SK-N-SH (cell line): Measurements from ENCODE around the gene RNFT2. TPM values are rescaled to one million over a fixed set of nuclear protein-coding genes. Genes with fewer than 3 reads are reported as not detected.

ENCODE experiments used
- CTCF ChIA-PET: fragments of 300-600, 350-600 bp; formaldehyde crosslinking; extraction: SDS; loops from one replicate; lab custom pipeline; 2021; lab: Yijun Ruan, JAX
- POLR2A ChIA-PET: fragments of 350-600 bp; sonication (Branson Sonifier 250); formaldehyde crosslinking; extraction: SDS; loops from one replicate; lab custom pipeline; 2020; ENCODE audit warnings: antibody characterized with exemption, inconsistent platforms; lab: Yijun Ruan, JAX
- DNase-seq: peaks from one replicate; pipeline ENCODE4 v3.0.0; 2012
- H2AFZ ChIP-seq: fragments of 200-600 bp; sonication (generic); 2 replicates; pipeline ENCODE4 v1.8.1; 2016; ENCODE audit warnings: antibody characterized with exemption, mild to moderate bottlenecking, low read depth
- H3F3A ChIP-seq: fragments of 200-600 bp; sonication (generic); replicated peaks from 2 replicates; pipeline ENCODE3; 2016; ENCODE audit warnings: antibody characterized with exemption, mild to moderate bottlenecking; ENCODE audit not compliant: insufficient read depth
- H3K27ac ChIP-seq, 2 experiments: fragments of 200-500 bp in 1 of 2; fragments of 200-600 bp in 1 of 2; sonication (Bioruptor generic) in 1 of 2; sonication (generic), shearing (Covaris generic) in 1 of 2; 2 replicates each; pipeline versions ENCODE4 v1.5.1 to v1.6.1; 2014 to 2016; ENCODE audit warnings: low read depth in 2 of 2, inconsistent platforms in 1 of 2, low read length in 1 of 2, mild to moderate bottlenecking in 1 of 2, mixed read lengths in 1 of 2
- H3K27me3 ChIP-seq: fragments of 200-600 bp; sonication (generic), shearing (Covaris generic); 2 replicates; pipeline ENCODE4 v1.6.1; 2016; ENCODE audit warnings: mixed run types; ENCODE audit not compliant: insufficient read depth
- H3K36me3 ChIP-seq, 2 experiments: fragments of 200-500 bp in 1 of 2; fragments of 200-600 bp in 1 of 2; sonication (Bioruptor generic) in 1 of 2; sonication (generic) in 1 of 2; replicated peaks in 1 of 2; 2 replicates each; pipeline versions ENCODE3 to v1.5.1; 2014 to 2016; ENCODE audit warnings: low read length in 1 of 2, mild to moderate bottlenecking in 1 of 2; ENCODE audit not compliant: insufficient read depth in 2 of 2, control insufficient read depth in 1 of 2
- H3K4me1 ChIP-seq, 2 experiments: fragments of 200-500 bp in 1 of 2; fragments of 200-600 bp in 1 of 2; sonication (Bioruptor generic) in 1 of 2; sonication (generic), shearing (Covaris generic) in 1 of 2; 2 replicates each; pipeline versions ENCODE4 v1.5.1 to v1.6.1; 2014 to 2016; ENCODE audit warnings: low read depth in 1 of 2, low read length in 1 of 2, mixed run types in 1 of 2; ENCODE audit not compliant: insufficient read depth in 2 of 2, control insufficient read depth in 1 of 2
- H3K4me2 ChIP-seq: fragments of 200-600 bp; sonication (generic), shearing (Covaris generic); 2 replicates; pipeline ENCODE4 v1.6.1; 2017; ENCODE audit warnings: mixed run types
- H3K4me3 ChIP-seq, 2 experiments: fragments of 200-500 bp in 1 of 2; fragments of 200-600 bp in 1 of 2; sonication (Bioruptor generic) in 1 of 2; sonication (generic), shearing (Covaris generic) in 1 of 2; 2 replicates each; pipeline versions ENCODE4 v1.5.1 to v1.8.1; 2014 to 2016; ENCODE audit warnings: low read depth in 2 of 2, inconsistent platforms in 1 of 2, low read length in 1 of 2, mild to moderate bottlenecking in 1 of 2, mixed read lengths in 1 of 2, moderate library complexity in 1 of 2
- H3K79me2 ChIP-seq: fragments of 200-600 bp; sonication (generic); 2 replicates; pipeline ENCODE4 v1.8.1; 2017; ENCODE audit warnings: mild to moderate bottlenecking; ENCODE audit not compliant: insufficient read depth
- H3K9ac ChIP-seq: fragments of 200-600 bp; sonication (generic); 2 replicates; pipeline ENCODE4 v1.6.1; 2017; ENCODE audit warnings: mixed run types
- H3K9me2 ChIP-seq: fragments of 200-600 bp; sonication (generic); 2 replicates; pipeline ENCODE4 v1.6.1; 2017; ENCODE audit warnings: mixed run types
- H3K9me3 ChIP-seq: fragments of 200-600 bp; sonication (generic); 2 replicates; pipeline ENCODE4 v1.6.1; 2017; ENCODE audit warnings: mixed run types, mild to moderate bottlenecking, moderate library complexity
- H4K20me1 ChIP-seq: fragments of 200-600 bp; sonication (generic); 2 replicates; pipeline ENCODE4 v1.6.1; 2017; ENCODE audit warnings: mild to moderate bottlenecking, mixed run types; ENCODE audit not compliant: insufficient read depth
- CHD2 ChIP-seq: fragments of 150-350 bp; IDR thresholded peaks from 2 replicates; pipeline ENCODE4 v1.6.1; 2018; ENCODE audit warnings: low read length; ENCODE audit not compliant: partially characterized antibody
- FOXM1 ChIP-seq: IDR thresholded peaks from 2 replicates; pipeline ENCODE4 v1.4.0; 2012; ENCODE audit warnings: low read depth, mild to moderate bottlenecking
- JUND ChIP-seq: IDR thresholded peaks from 2 replicates; pipeline ENCODE4 v1.4.0; 2012
- RAD21 ChIP-seq: IDR thresholded peaks from 2 replicates; pipeline ENCODE4 v1.6.1; 2012; ENCODE audit warnings: mild to moderate bottlenecking, low read length
- RXRA ChIP-seq: IDR thresholded peaks from 2 replicates; pipeline ENCODE4 v1.4.0; 2012; ENCODE audit warnings: low read depth, mild to moderate bottlenecking, borderline replicate concordance
- SIN3A ChIP-seq: IDR thresholded peaks from 2 replicates; pipeline ENCODE4 v1.6.1; 2012; ENCODE audit warnings: low read depth, mild to moderate bottlenecking, low read length, moderate library complexity, borderline replicate concordance
- SMC3 ChIP-seq: IDR thresholded peaks from 2 replicates; pipeline ENCODE4 v1.6.1; 2012; ENCODE audit warnings: low read depth, low read length, improper control_type of control experiment
- TCF12 ChIP-seq: IDR thresholded peaks from 2 replicates; pipeline ENCODE4 v1.4.0; 2012
- WGBS: methylation state at CpG from one replicate; pipeline ENCODE4 v1.1.6; 2017; ENCODE audit warnings: low lambda C conversion rate; 5-methylcytosine and 5-hydroxymethylcytosine counted together
- polyA plus RNA-seq, 3 experiments: library from polyadenylated mRNA; depleted of rRNA; stranded (reverse); fragments of >200 nt; gene quantifications; 2 replicates each; pipeline ENCODE4 v1.2.3, GENCODE V29; 2012
- small RNA-seq, 7 experiments: library from RNA; depleted of rRNA; stranded (forward); fragments of <200 nt; gene quantifications; one replicate each; pipeline ENCODE3, GENCODE V24; 2012

The RNFT2 gene
- polyA plus RNA-seq, 1 of the 3 experiments (the other 2 are of a cell fraction), result 3.8 TPM

DNA sequence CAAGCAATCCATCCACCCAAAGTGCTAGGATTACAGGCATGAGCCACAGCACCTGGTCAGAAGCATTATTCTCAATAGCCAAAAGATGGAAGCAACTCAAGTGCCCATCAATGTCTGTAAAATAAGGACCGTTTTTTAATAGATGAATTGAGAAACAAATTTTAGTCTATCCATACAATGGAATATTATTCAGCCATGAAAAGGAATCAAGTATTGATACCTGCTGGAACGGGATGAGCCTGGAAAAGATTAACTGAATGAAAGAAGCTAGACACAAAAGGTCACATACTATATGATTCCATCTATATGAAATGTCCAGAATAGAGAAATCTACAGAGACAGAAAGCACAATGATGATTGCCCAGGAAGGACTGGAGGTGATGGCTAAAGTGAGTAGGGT, 163.5 kb downstream of the RNFT2 start:
- Histone ChIP-seq H3K79me2 (no peaks in the 10 kb centered on the region), H3K27ac (no peak overlapping the region), H3K9me3 (no peaks in the 10 kb centered on the region), H3K9ac (no peak overlapping the region), H4K20me1 (no peaks in the 10 kb centered on the region), H3K4me3 (no peak overlapping the region), H3K9me2 (no peaks in the 10 kb centered on the region), H3K27me3 (no peaks in the 10 kb centered on the region), H3F3A (no peaks in the 10 kb centered on the region), H3K4me1 (no peaks in the 10 kb centered on the region), H3K36me3 (no peaks in the 10 kb centered on the region), H2AFZ (no peak overlapping the region), H3K4me2 (no peak overlapping the region)
- ChIA-PET POLR2A (no interaction called here), CTCF (no interaction called here)
- 34% methylated on average over 2 of the region's 2 CpGs for WGBS
- no peak for DNase-seq
- TF ChIP-seq SIN3A (no peak), RAD21 (no peak), TCF12 (no peak), RXRA (no peak), CHD2 (no peak), SMC3 (no peak), FOXM1 (no peak), JUND (no peak)

Small RNA genes lying within 50 kb of the gene (small RNA-seq; reads per million reads assigned to genes)
- gene RNU6-558P, result 0 reads per million in 7 experiments

Other genes with a start within 250 kb of the RNFT2 start
- gene MAP1LC3B2, start 178.9 kb upstream of the RNFT2 start, polyA plus RNA-seq (2012; rRNA removed), result 0.76 and 0.81 TPM in 2 replicates
- gene SPRING1, start 246 bp upstream of the RNFT2 start, polyA plus RNA-seq (2012; rRNA removed), result 10.9 and 12.2 TPM in 2 replicates
- gene HRK, start 143.1 kb downstream of the RNFT2 start, polyA plus RNA-seq (2012; rRNA removed), result 0.02 and 0.03 TPM in 2 replicates
- 15.6 and 17.6 TPM in 2 replicates for gene FBXW8, start 172.6 kb downstream of the RNFT2 start, polyA plus RNA-seq (2012; rRNA removed)